SK-N-SH treated with all-trans-retinoic acid at 6 μM for 48 hours (cell line): Measurements from ENCODE around the gene IGFN1.

Experiments
- ATAC-seq: fragments of 200-7000 bp; cut with Tn5 transposase; 3 replicates; pipeline ENCODE4 v1.9.1; 2020; ENCODE audit warnings: mild to moderate bottlenecking, moderate library complexity
- ARNTL ChIP-seq: fragments of 450-650 bp; formaldehyde crosslinking; IDR thresholded peaks from 2 replicates; pipeline ENCODE4 v1.5.0; 2020; ENCODE audit warnings: low read depth, mild to moderate bottlenecking, moderate library complexity, borderline replicate concordance
- BACH2 ChIP-seq: fragments of 250-450 bp; sonication (Bioruptor Pico); IDR thresholded peaks from 2 replicates; pipeline ENCODE4 v1.9.0; 2021; ENCODE audit warnings: mild to moderate bottlenecking, borderline replicate concordance
- CSDC2 ChIP-seq: fragments of 250-450 bp; sonication (Bioruptor Pico); IDR thresholded peaks from 2 replicates; pipeline ENCODE4 v1.5.0; 2020; ENCODE audit warnings: mild to moderate bottlenecking, moderate library complexity
- ESRRG ChIP-seq: fragments of 250-450 bp; sonication (Bioruptor Pico); IDR thresholded peaks from 2 replicates; pipeline ENCODE4 v1.6.1; 2021; ENCODE audit warnings: mild to moderate bottlenecking
- TCF4 ChIP-seq: fragments of 250-450 bp; sonication (Bioruptor Pico); IDR thresholded peaks from 2 replicates; pipeline ENCODE4 v1.8.0; 2021; ENCODE audit warnings: mild to moderate bottlenecking, moderate library complexity, borderline replicate concordance
- TOX ChIP-seq: fragments of 250-450 bp; sonication (Bioruptor Pico); IDR thresholded peaks from 2 replicates; pipeline ENCODE4 v1.8.0; 2021; ENCODE audit warnings: mild to moderate bottlenecking, moderate library complexity, borderline replicate concordance
- ZC3H10 ChIP-seq: fragments of 250-450 bp; sonication (Bioruptor Pico); IDR thresholded peaks from 2 replicates; pipeline ENCODE4 v1.5.1; 2021; ENCODE audit warnings: mild to moderate bottlenecking, moderate library complexity
- ZFP3 ChIP-seq: fragments of 250-450 bp; sonication (Bioruptor Pico); IDR thresholded peaks from 2 replicates; pipeline ENCODE4 v1.5.0; 2020; ENCODE audit warnings: mild to moderate bottlenecking, moderate library complexity
- ZNF565 ChIP-seq: fragments of 450-650 bp; formaldehyde crosslinking; conservative IDR thresholded peaks from 2 replicates; pipeline ENCODE4 v1.5.0; 2020; ENCODE audit warnings: low read depth, mild to moderate bottlenecking, moderate library complexity
- ZNF70 ChIP-seq: fragments of 450-650 bp; formaldehyde crosslinking; IDR thresholded peaks from 2 replicates; pipeline ENCODE4 v1.5.0; 2020; ENCODE audit warnings: mild to moderate bottlenecking, moderate library complexity
- TF ChIP-seq, protein P1 (sequence below): fragments of 250-450 bp; sonication (Bioruptor Pico); IDR thresholded peaks from 2 replicates; pipeline ENCODE4 v1.8.0; 2021; ENCODE audit warnings: low read depth, mild to moderate bottlenecking, moderate library complexity, borderline replicate concordance
- TF ChIP-seq, protein P2 (sequence below): fragments of 250-450 bp; sonication (Bioruptor Pico); IDR thresholded peaks from 2 replicates; pipeline ENCODE4 v1.5.1; 2020; ENCODE audit warnings: low read depth, mild to moderate bottlenecking, moderate library complexity
- TF ChIP-seq, protein P3 (sequence below): fragments of 250-450 bp; sonication (Bioruptor Pico); IDR thresholded peaks from 2 replicates; pipeline ENCODE4 v1.5.1; 2021; ENCODE audit warnings: mild to moderate bottlenecking, moderate library complexity
- TF ChIP-seq, protein P4 (sequence below): fragments of 250-450 bp; sonication (Bioruptor Pico); IDR thresholded peaks from 2 replicates; pipeline ENCODE4 v1.8.0; 2020; ENCODE audit warnings: mild to moderate bottlenecking, moderate library complexity, borderline replicate concordance

Gene IGFN1

DNA sequence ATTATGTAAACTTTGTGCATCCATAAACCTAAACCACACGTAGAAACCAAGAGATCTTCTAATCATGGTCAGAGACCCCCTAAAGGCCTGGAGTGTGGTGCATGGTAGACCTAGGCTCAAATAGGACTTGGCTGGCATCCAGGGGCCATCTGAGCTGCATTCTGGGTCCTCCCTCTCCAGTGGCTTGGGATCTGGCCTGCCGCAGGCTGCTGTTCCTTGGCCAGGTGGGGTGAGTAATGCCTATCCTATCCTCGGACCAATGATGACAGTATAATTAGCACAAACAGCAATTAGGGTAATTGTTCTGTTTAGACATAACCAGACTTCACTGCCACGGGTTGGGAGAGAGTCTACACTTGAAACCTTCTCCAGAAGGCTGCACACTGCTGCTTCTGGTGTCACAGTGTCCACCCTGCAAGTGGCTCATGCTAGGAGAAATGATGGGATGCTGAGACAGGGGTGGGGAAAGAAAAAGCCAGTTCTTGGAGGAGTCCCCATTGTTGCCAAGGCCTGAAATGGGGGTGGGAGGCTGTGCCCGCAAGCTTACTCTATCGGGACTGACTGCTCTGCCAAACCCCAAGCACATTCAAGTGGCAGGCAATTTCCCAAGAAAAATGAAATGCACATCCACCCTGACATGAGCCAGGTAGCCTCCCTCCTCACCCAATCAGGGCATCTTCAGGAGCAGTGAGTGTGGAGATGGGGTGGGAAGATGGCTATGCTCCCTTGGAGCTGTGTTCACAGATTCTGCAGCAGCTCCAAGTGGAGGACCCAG lies 80.2 kb downstream of the IGFN1 start:
- TF ChIP-seq ZFP3 (CRISPR knock-in tag) (no peak), ZNF565 (no peak), ZC3H10 (CRISPR knock-in tag) (no peak), BACH2 (CRISPR knock-in tag) (no peak), ZNF70 (no peak), ARNTL (CRISPR knock-in tag) (no peak), TCF4 (CRISPR knock-in tag) (no peak)
- TF ChIP-seq, protein P1, sequence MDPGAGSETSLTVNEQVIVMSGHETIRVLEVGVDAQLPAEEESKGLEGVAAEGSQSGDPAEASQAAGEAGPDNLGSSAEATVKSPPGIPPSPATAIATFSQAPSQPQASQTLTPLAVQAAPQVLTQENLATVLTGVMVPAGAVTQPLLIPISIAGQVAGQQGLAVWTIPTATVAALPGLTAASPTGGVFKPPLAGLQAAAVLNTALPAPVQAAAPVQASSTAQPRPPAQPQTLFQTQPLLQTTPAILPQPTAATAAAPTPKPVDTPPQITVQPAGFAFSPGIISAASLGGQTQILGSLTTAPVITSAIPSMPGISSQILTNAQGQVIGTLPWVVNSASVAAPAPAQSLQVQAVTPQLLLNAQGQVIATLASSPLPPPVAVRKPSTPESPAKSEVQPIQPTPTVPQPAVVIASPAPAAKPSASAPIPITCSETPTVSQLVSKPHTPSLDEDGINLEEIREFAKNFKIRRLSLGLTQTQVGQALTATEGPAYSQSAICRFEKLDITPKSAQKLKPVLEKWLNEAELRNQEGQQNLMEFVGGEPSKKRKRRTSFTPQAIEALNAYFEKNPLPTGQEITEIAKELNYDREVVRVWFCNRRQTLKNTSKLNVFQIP (CRISPR knock-in tag): no peak
- TF ChIP-seq, protein P2, sequence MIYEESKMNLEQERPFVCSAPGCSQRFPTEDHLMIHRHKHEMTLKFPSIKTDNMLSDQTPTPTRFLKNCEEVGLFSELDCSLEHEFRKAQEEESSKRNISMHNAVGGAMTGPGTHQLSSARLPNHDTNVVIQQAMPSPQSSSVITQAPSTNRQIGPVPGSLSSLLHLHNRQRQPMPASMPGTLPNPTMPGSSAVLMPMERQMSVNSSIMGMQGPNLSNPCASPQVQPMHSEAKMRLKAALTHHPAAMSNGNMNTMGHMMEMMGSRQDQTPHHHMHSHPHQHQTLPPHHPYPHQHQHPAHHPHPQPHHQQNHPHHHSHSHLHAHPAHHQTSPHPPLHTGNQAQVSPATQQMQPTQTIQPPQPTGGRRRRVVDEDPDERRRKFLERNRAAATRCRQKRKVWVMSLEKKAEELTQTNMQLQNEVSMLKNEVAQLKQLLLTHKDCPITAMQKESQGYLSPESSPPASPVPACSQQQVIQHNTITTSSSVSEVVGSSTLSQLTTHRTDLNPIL (CRISPR knock-in tag): no peak
- TF ChIP-seq, protein P3, sequence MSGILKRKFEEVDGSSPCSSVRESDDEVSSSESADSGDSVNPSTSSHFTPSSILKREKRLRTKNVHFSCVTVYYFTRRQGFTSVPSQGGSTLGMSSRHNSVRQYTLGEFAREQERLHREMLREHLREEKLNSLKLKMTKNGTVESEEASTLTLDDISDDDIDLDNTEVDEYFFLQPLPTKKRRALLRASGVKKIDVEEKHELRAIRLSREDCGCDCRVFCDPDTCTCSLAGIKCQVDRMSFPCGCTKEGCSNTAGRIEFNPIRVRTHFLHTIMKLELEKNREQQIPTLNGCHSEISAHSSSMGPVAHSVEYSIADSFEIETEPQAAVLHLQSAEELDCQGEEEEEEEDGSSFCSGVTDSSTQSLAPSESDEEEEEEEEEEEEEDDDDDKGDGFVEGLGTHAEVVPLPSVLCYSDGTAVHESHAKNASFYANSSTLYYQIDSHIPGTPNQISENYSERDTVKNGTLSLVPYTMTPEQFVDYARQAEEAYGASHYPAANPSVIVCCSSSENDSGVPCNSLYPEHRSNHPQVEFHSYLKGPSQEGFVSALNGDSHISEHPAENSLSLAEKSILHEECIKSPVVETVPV: no peak
- TF ChIP-seq, protein P4, sequence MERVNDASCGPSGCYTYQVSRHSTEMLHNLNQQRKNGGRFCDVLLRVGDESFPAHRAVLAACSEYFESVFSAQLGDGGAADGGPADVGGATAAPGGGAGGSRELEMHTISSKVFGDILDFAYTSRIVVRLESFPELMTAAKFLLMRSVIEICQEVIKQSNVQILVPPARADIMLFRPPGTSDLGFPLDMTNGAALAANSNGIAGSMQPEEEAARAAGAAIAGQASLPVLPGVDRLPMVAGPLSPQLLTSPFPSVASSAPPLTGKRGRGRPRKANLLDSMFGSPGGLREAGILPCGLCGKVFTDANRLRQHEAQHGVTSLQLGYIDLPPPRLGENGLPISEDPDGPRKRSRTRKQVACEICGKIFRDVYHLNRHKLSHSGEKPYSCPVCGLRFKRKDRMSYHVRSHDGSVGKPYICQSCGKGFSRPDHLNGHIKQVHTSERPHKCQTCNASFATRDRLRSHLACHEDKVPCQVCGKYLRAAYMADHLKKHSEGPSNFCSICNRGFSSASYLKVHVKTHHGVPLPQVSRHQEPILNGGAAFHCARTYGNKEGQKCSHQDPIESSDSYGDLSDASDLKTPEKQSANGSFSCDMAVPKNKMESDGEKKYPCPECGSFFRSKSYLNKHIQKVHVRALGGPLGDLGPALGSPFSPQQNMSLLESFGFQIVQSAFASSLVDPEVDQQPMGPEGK: no peak
- TF ChIP-seq, all 23 proteins: peak for 0
- no peak for ATAC-seq

DNA sequence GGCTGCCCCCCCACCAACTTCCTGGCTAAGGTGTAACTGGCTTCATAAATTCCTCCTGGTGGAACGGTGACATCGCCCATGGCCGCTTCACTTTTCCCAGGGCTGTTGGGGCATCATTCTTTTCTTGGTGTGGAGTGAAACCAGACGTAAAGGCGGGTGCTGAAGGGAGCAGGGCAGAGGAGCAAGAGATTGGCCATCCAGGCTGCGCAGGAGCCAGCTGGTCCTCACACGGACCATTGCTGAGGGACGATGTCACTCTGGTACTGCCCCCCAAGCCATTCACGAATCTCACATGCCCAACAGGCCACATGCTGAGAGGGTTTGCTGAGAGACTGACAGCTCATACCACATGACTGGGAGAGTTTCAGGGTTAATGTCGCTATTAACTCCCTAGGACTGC lies 82.2 kb downstream of the IGFN1 start:
- TF ChIP-seq ZFP3 (CRISPR knock-in tag) (no peak), CSDC2 (CRISPR knock-in tag) (no peak), ARNTL (CRISPR knock-in tag) (no peak)
- TF ChIP-seq, protein P2 (CRISPR knock-in tag): no peak
- ATAC-seq: no peak

GRCh38 chr1:201274616-201275252 lies 84.1 kb downstream of the IGFN1 start:
- ATAC-seq: no peak; the same call in 1 of the 3 replicates
- TF ChIP-seq TCF4 (CRISPR knock-in tag) (no peak), ZNF70 (no peak), TOX (CRISPR knock-in tag) (no peak), BACH2 (CRISPR knock-in tag) (no peak), ESRRG (no peak), CSDC2 (CRISPR knock-in tag) (no peak)
- TF ChIP-seq, protein P3: no peak
- TF ChIP-seq, protein P2 (CRISPR knock-in tag): no peak
